NCI-H146 treated with DMSO at 0.1 percent for 48 hours (cell line): ENCODE results near the gene KRAS.

Experiments
- DNase-seq: peaks from one replicate; lab custom pipeline; 2025; ENCODE audit not compliant: unreplicated experiment; lab: John Stamatoyannopoulos, UW

The KRAS gene

DNA sequence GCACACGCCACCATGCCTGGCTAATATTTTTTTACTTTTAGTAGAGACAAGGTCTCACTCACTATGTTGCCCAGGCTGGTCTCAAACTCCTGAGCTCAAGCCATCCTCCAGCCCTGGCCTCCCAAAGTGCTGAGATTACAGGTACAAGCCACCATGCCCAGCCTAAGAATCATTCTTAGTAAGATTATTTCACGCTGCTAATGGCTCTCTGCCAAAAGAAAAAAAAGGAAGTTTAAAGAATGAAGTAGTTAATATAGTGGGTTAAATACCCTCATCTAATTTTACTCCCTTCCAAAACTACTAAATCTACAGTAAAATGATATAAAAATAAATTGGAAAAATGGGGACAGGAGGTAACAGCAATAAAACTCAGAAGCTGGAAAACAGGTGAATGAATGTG, 53.1 kb downstream of the KRAS start:
- no peak for DNase-seq

DNA sequence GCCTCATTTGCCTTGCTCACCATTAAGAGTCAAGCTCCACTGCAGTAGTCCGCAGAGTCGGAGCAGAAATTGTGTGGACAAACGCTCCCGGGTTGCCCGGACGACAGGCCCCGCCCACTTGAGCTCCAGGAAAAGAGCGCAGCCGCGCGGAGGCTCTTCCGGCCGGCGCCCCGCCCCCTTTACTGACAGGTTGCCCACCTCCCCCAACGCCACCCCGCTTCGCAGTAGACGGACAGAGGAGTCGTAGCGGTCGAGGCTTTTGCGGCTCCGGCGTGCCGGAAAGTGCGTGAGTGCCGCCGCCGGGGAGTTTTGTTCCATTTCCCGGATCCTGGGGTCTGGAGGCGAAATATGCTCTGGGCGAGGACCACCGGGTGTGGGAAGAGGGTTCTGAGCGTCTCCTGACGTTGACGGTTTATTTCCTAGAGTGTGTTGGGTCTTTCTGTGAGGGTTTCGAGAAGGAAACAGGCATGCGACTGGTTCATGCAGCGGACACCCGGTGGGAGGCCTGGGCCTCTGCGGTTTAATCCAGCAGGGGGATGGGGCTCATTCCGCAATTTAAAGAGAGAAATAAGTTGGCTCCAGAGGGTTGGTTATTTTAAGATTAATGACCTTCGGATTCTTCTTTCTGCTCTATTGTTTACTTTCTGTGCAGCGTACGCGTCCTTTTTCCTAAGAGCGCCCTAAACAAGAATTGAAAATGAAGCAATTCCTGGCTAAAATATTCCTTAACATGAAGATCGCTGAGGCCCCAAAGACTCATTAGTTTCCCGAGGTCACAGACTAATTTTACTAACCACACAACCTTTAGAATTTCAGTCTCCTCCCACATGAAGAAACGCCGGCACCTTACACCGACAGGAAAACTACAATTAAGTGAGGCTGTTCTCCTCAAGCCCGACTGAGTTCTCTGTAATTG, 55.4 kb downstream of the KRAS start, which contains the start of the genes DNAI7 and ETFRF1:
TSS of gene DNAI7 (minus strand) at position 105 of the 916 bp plus-strand sequence. CDS start at position 23, 82 bp downstream.
TSS of gene ETFRF1 (plus strand) at position 182 of the 916 bp plus-strand sequence. CDS start 8,720 bp downstream, outside the sequence.
- peak; percentile 96 for DNase-seq

DNA sequence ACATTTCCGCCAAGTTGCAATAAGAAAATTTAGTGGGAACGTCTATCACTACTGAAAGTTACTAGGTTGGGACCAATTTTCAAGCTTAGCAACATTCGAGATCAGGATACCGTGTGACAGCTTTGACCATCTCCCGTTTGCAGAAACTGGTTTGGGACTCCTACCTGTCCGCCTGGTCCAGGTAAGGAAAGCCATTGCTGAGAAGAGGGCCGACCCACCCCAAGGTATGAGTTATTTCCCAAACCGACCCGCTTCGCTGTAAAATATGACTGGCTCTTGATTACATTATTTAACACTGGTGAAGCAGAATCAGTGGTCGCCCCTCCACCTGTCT, 56.0 kb downstream of the KRAS start:
- no peak for DNase-seq

DNA sequence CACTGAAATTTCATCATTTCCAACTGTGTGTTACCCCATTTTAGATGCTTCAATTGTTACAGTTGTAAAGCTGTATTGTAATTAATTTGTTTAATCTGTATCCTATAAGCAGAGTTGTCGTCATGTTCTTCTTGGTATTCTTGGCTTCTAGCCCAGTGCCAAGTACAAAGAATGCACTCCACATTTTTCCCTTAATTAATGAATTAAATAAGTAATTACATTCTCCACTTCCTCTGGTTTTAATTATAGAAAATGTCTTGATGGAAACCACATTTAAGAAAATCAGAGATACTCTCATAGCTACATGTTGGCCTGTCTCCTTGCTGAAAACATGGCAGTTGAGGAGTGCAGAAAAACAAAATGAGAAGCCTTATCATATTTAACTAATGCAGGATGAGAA, 56.5 kb downstream of the KRAS start:
- no peak for DNase-seq

DNA sequence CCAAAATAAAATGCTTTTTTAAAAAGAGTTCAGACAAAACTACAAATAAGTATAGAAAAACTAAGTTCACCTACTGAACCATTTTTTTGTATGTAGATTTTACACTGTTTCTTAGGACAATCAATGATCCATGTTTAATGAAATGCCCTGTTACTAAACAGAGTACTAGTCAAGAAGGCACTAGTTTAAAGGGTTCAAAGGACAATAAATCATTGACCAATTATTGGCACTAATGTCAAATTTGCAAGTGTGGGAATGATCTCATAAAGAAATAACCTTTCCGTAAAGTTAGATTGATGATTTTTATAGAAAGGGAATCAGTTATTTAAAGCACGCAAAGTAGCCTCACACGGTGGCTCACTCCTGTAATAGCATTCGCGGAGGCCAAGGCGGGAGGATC, 59.9 kb downstream of the KRAS start:
- DNase-seq = no peak

DNA sequence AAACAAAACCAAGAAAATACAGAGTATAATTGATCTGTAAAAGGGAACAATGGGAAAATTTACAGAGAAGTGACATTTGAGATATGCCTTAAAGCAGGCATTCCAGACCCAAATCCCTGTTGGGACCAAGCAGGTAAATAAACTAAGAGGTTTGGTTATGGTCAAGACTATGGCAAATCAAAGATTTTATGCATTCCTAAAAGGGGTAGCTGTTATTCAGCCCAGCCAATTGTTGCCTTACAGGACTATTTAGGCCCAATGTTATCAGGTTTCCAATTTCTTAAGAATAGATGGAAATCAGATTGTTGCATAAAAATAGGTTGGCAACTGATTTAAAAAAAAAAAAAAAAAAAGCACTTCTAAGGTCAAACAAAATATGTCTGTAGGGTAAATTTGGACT, 61.1 kb downstream of the KRAS start:
- no peak for DNase-seq

DNA sequence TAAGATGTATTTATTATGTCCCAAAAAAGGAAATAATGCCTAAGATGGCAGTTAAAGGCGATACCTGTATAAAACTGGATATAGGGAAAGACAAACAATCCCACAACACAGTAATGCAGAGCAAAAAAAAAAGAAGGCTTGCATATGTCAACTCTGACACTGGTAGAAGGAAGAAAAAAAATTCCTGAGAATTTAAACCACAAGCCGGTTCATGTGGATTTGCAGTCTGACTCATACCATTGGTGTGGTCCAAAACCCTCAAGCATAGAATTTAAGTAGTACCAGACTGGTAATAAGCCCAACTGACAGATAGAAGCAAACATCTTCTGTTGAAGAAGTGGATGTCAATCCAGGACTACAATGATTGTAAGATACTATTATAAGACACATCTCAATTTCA, 62.9 kb downstream of the KRAS start:
- no peak for DNase-seq

DNA sequence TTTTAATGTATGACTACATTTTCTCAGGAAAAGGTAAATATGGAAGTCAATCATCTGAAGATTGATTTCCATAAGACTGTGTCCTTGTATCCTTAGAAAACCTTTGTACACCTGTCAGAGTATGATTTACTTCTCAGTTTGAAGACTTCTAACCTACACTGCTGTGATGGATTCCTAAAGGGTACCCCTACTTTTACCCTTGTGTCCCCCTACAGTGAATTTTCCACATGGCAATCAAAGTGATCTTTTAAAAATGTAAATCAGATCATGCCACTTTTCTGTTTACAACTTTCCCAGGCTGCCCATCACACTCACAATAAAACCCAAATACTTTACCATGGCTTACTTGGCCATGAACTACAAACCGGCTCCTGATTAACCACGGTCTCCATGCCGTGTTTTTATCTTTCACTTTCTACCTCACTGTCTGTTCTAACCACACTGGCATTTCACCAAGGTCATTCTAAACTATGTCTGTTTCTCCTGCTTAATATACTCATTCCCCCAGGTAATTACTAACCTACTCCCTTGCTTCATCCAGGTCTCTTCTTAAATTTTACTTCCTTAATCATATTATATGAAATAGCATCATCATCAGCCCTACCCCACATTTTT, 63.8 kb downstream of the KRAS start:
- no peak for DNase-seq

DNA sequence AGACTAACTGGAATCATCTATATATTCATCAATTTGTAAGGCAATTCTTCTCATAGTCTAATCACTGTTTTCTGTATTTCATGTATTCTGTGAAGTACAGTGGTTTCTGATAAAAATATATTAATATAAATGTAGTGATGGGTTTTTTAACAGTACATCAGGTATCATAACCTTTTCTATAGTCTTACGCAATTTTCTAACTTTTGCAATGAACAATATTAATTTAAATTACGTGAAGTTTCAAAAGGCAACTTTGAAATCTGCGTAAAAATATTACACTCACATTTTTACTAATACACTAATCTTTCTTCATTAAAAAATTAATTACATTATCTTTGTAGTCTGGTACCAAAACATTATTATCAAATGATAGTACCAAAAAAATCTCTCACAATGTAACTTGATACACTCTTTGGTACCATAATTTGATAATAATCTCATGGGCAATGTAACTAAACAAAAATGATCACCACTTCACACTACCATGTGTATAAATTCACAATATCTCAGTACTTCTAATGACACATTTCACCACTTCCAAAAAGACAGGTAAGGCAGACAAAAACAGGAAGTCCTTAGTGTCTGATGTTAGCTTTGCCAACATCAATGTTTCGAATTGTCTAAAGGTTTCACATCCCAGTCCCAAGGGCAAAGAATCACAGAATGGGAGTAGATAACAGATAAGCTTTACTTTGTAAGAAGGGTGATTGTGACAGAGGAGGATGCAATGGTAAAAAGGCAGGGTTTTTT, 64.5 kb downstream of the KRAS start:
- DNase-seq = no peak

DNA sequence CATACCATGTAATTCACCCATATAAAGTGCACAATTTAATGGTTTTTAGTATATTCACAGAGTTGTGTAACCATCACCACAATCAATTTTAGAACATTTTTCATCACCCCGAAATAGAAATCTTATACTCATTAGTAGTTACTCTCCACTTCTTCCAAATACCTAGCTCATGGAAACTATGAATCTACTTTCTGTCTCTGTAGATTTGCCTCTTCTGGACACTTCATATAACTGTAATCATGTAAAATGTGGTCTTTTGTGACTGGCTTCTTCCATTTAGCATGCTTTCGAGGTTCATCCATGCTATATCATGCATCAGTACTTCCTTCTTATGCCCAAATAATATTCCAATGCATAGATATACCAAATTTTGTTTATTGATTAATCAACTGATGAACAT, 66.6 kb downstream of the KRAS start:
- DNase-seq = no peak

DNA sequence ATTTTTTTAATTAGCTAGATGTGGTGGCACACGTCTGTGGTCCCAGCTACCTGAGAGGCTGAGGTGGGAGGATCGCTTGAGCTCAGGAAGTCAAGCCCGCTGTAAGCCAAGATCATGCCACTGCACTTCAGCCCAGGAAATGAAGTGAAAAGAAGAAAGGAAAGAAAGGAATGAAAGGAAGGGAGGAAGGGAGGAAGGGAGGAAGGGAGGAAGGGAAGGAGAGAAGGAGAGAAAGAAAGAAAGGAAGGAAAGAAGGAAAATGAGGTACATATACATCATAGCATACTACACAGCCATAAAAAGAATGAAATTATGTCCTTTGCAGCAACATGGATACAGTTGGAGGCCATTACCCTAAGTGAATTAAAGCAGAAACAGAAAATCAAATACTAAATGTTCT, 68.0 kb downstream of the KRAS start:
- DNase-seq = no peak

DNA sequence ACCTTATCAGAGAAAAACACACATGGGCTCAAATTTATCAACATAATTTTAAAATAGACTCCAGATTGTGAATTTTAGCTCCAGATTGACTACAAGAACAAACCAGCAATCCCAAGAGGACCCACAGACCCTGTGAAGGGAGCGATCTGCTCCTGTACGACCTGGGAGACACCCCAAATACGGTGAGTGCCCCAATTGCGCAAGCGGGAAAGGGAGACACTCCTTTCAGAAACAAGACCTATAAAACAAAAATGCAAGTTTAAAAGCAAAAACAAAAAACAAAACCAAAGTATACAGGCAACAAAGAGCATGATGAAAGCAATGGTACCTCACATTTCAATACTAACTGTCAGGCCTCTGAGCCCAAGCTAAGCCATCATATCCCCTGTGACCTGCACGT, 87.9 kb downstream of the KRAS start:
- DNase-seq = no peak

DNA sequence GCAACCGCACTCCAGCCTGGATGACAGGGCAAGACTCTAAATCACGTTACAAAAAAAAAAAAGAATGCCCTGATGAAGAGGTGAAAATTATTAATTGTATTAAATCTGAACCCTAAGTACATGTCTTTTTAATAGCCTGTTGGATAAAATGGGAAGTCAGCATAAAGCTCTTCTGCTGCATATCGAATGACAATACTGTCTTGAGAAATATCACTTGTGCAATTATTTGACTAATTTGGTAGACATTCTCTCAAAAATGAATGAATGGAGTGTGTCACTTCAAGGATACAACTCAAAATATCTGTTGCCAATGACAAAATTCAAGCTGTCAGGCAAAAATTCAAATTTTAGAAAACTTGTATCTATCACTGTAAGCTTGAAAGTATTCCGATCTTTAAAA, 94.7 kb downstream of the KRAS start:
- no peak for DNase-seq

DNA sequence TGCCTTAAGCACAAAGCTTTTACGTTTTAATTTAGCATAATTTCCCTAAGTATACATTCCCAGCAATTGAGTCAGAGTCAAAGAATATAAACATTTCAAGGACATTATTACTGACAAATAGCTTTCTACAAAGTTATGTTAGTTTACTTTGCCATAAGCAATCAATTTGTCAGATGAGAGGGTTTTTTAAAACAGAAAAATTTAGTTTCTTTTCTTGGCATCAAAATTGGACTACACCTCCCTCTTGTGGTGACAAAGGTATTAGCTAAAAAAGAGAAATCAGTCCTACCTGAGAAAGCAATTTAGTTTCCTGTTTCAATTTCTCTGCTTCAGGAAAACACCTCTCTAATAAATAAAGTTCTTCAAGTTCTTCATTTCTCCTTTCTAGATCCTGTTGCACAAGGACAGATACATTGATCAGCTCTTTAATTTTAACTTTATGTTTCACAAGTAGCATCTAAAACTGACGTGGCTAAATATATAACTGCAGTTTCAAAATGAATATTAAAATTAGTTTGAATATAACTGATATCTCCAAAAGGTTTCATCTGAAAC, 95.6 kb downstream of the KRAS start:
- peak; percentile 5 for DNase-seq
